ENCODE results near the gene MS4A15. TPM values are rescaled to one million over a fixed set of nuclear protein-coding genes. Genes with fewer than 3 reads are reported as not detected.

MS4A15 gene
- total RNA-seq, 4 donors from 2014 or later: 0.54 to 1.6 TPM; not detected in 2

DNA sequence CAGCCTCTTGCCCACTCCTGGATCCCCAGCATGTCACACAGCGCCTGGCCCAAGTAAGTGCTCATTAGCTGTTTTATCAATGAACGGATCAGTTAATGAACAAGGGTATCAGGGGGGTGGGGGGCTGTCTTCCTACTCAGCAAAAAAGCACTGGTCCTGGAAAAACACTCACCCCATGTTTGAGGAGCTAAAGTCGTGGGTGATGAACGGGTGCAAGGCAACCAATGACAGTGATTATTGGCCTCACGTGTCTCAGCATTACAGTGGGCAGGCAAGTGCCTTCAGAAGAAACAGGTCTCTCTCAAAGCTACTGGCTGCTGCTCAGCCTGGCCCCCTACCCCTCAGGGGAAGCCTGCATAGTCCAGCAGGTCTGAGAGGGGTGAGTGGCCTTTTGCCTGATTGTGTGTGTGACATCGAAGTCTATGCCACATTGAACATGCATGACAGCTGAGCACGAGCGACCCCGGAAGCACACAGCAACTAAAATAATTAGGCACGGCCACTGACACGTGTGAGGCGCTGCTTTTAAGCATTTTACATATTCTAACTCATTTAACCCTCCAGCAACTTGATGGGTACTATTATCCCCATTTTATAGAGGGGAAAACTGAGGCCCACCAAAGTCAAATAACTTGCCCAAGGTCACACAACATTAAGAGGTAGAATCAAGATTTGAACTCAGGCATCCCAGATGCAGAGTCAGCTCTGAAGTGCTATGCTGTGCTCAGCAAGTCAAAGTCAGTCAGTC, 25.9 kb downstream of the MS4A15 start:
- Histone ChIP-seq H3K4me3 (no peak overlapping the region), H3K9me3 (no peaks in the 10 kb centered on the region), H3K27me3 (no peaks in the 10 kb centered on the region), H3K27ac (peak overlapping the region in 3 of 4 donors; percentile 3 to 75 (median 53)), H3K4me1 (peaks cover 0 to 42% (median 1%) of the 10 kb centered on the region in 4 donors), H3K36me3 (no peaks in the 10 kb centered on the region)
- no peak for TF ChIP-seq POLR2A (IDR thresholded peaks at IDR 0.05)
- no peak for TF ChIP-seq CTCF (IDR thresholded peaks at IDR 0.05)
- DNase-seq: no peak

DNA sequence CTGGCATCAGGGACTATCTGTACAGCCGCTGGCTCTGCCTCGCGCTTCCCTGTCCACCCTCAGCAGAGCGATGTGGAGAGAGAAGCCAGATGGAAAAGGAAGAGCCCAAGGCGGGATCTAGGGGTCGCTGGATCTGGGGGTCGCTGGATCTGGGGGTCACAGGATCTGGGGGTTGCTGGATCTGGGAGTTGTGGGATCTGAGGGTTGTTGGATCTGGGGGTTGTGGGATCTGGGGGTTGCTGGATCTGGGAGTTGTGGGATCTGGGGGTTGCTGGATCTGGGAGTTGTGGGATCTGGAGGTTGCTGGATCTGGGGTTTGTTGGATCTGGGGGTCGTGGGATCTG, 26.4 kb downstream of the MS4A15 start:
- no peaks in the 10 kb centered on the region for H3K9me3 ChIP-seq
- no peak for TF ChIP-seq CTCF (IDR thresholded peaks at IDR 0.05)
- TF ChIP-seq POLR2A (IDR thresholded peaks at IDR 0.05): no peak

DNA sequence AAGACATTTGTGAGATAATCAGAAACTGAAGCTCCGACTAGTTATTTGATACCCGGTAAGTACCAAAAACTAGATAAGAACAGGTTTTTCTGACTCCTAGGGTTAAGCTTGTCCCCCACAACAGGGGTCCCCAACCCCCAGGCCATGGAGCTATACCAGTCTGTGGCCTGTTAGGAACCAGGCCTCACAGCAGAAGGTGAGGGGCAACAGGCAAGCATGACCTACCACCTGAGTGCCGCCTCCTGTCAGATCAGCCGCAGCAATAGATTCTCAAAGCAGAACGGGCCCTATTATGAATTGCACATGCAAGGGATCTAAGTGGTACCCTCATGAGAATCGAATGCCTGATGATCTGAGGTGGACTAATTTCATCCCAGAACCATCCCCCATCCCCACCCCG, 27.2 kb downstream of the MS4A15 start:
- no peaks in the 10 kb centered on the region for H3K27me3 ChIP-seq
- no peak overlapping the region for H3K4me3 ChIP-seq
- TF ChIP-seq POLR2A (IDR thresholded peaks at IDR 0.05) (no peak), CTCF (IDR thresholded peaks at IDR 0.05) (no peak)
- H3K9me3 ChIP-seq: no peaks in the 10 kb centered on the region
- no peak overlapping the region for H3K27ac ChIP-seq
- no peak for DNase-seq
- H3K4me1 ChIP-seq: peaks cover 0 to 52% (median 2%) of the 10 kb centered on the region in 4 donors
- no peaks in the 10 kb centered on the region for H3K36me3 ChIP-seq

More for the DNA sequence above, 26.4 kb downstream of the MS4A15 start:
- H3K36me3 ChIP-seq: no peaks in the 10 kb centered on the region
- H3K27me3 ChIP-seq: no peaks in the 10 kb centered on the region
- DNase-seq: no peak
- H3K4me3 ChIP-seq: no peak overlapping the region
- H3K27ac ChIP-seq: peak overlapping the region in 1 of 4 donors; percentile 75
- H3K4me1 ChIP-seq: peaks cover 0 to 45% (median 2%) of the 10 kb centered on the region in 4 donors

GRCh38 chr11:60785136-60785535, 28.5 kb downstream of the MS4A15 start, which contains the start of gene MS4A10:
Gene MS4A10 (plus strand): TSS chr11:60785333. CDS start chr11:60790336, 5,003 bp downstream.
- peak in 2 of 3 donors; percentile 85 for DNase-seq
- peak within 1 kb of the TSS in 3 of 4 donors; percentile 21 to 58 (median 52) for H3K4me3 ChIP-seq
- H3K27ac ChIP-seq: peak within 1 kb of the TSS in 3 of 4 donors; percentile 72 to 92 (median 88)
- no peaks in the 10 kb centered on the region for H3K9me3 ChIP-seq
- no peaks in the 10 kb centered on the region for H3K36me3 ChIP-seq
- TF ChIP-seq CTCF (IDR thresholded peaks at IDR 0.05) (peak in 1 of 6 experiments; percentile 11), POLR2A (IDR thresholded peaks at IDR 0.05) (peak; percentile 87 to 90)
- peaks cover 0 to 53% (median 2%) of the 10 kb centered on the region in 4 donors for H3K4me1 ChIP-seq
- no peaks in the 10 kb centered on the region for H3K27me3 ChIP-seq

DNA sequence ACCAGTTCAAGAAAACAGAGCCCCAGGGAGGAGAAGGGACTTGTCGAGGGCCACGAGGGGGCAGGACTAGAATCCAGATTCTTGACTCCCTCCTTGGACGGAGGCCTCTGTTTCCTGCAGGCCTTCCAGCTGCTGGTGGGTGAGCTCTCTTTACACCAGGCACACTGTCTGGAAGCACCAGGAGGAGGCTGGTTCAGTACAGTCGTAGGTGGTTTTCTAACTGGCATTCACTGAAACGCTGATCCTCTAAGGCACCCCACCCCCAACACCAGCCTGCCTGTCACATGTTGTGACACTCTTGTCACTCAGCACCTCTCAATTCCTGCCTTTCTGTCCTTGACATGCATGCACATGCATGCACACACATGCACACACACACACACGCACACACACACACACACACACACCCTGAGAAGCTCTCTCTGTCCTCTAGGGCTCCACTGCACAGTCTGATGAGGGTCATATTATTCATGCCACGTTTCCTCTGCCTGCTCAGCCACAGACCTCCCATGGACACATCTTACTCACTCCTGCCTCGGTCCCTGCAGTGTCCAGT, 29.2 kb downstream of the MS4A15 start:
- Histone ChIP-seq H3K27me3 (no peaks in the 10 kb centered on the region), H3K4me3 (peak overlapping the region in 3 of 4 donors; percentile 21 to 58 (median 52)), H3K36me3 (no peaks in the 10 kb centered on the region), H3K27ac (peak overlapping the region in 3 of 4 donors; percentile 72 to 92 (median 88)), H3K9me3 (no peaks in the 10 kb centered on the region), H3K4me1 (peaks cover 0 to 46% (median 2%) of the 10 kb centered on the region in 4 donors)
- TF ChIP-seq POLR2A (IDR thresholded peaks at IDR 0.05) (peak; percentile 15 to 25), CTCF (IDR thresholded peaks at IDR 0.05) (peak in 1 of 6 experiments; percentile 6)
- peak in 1 of 3 donors; percentile 61 for DNase-seq
